Heart left ventricle (tissue), 16 donors: Measurements from ENCODE around the gene VPS33A. TPM values are rescaled to one million over a fixed set of nuclear protein-coding genes. Genes with fewer than 3 reads are reported as not detected.

Experiments used
- ATAC-seq, 4 donors: fragments of 200-7000 bp; cut with Tn5 transposase; one replicate each; pipeline ENCODE4 v1.9.1; 2020 to 2022; ENCODE audit warnings: moderate library complexity in 4 of 4, mild to moderate bottlenecking in 3 of 4, moderate number of reproducible peaks in 1 of 4
- DNase-seq, 5 donors: peaks; one replicate each; pipeline ENCODE4 v3.0.0-alpha.2; 2020
- H3K27ac ChIP-seq, 12 donors: fragments of 200-600 bp; sonication (generic) in 4 of 12; one replicate each; pipeline versions ENCODE4 v1.5.0 to v1.8.0; 2016 to 2022; ENCODE audit warnings: mild to moderate bottlenecking in 2 of 12
- H3K27me3 ChIP-seq, 9 donors: fragments of 200-600 bp; sonication (generic) in 2 of 9; one replicate each; pipeline versions ENCODE4 v1.5.1 to v1.8.0; 2016 to 2022; ENCODE audit warnings: mild to moderate bottlenecking in 3 of 9
- H3K36me3 ChIP-seq, 9 donors: fragments of 200-600 bp; sonication (generic) in 2 of 9; one replicate each; pipeline versions ENCODE4 v1.5.0 to v1.8.0; 2018 to 2022; ENCODE audit warnings: mild to moderate bottlenecking in 2 of 9
- H3K4me1 ChIP-seq, 12 donors: fragments of 200-600 bp; sonication (generic) in 4 of 12; one replicate each; pipeline versions ENCODE4 v1.5.0 to v1.8.0; 2016 to 2022; ENCODE audit warnings: mild to moderate bottlenecking in 3 of 12
- H3K4me3 ChIP-seq, 12 donors: fragments of 200-600 bp; sonication (generic) in 4 of 12; one replicate each; pipeline versions ENCODE4 v1.5.0 to v1.8.0; 2017 to 2022; ENCODE audit warnings: mild to moderate bottlenecking in 9 of 12, moderate library complexity in 4 of 12
- H3K9me3 ChIP-seq, 12 donors: fragments of 200-600 bp; sonication (generic) in 4 of 12; one replicate each; pipeline versions ENCODE4 v1.5.0 to v1.8.0; 2016 to 2022; ENCODE audit warnings: mild to moderate bottlenecking in 1 of 12
- CTCF ChIP-seq, 12 donors: fragments of 200-600 bp; sonication (generic) in 4 of 12; IDR thresholded peaks; one replicate each; pipeline versions ENCODE4 v1.5.0 to v1.8.0; 2018 to 2022; ENCODE audit warnings: antibody characterized with exemption in 12 of 12, mild to moderate bottlenecking in 5 of 12
- POLR2A ChIP-seq, 2 donors: fragments of 450-650 bp; IDR thresholded peaks; one replicate each; pipeline ENCODE4 v1.6.1; 2017; ENCODE audit warnings: antibody characterized with exemption in 2 of 2, mild to moderate bottlenecking in 2 of 2, moderate library complexity in 2 of 2
- WGBS, 4 donors: extraction: QIAGEN DNeasy Blood & Tissue Kit in 2 of 4; methylation state at CpG; one replicate each; pipeline versions ENCODE4 v1.1.5 to v1.1.7; 2013 to 2018; 5-methylcytosine and 5-hydroxymethylcytosine counted together
- intact Hi-C, 10 donors: fragments of 100-400 bp; cut with DNase I; formaldehyde crosslinking; loops; one replicate each; pipeline versions ENCODE4 v1.11.1 to v1.14.2; 2022
- polyA plus RNA-seq, 2 donors: library from polyadenylated mRNA; stranded (reverse); fragments of 200-250 nt; gene quantifications; one replicate each; pipeline ENCODE4 v1.2.3, GENCODE V29; 2013
- total RNA-seq, 9 donors: library from RNA; depleted of rRNA in 2 of 9; stranded (reverse); fragments of >200 nt in 2 of 9; fragmentation: NEBNext Ultra II Directional in 3 of 9; extraction: Animal tissue kit (Norgen Biotek cat#: 25700) in 3 of 9; gene quantifications; one replicate each; pipeline versions ENCODE4 v1.1.0 to v1.2.4, GENCODE V29; 2016 to 2023
- donor health status: ischemic (EF 13 %, LVEDD 7.1; RV severe dilation, severe dysfunction).
- donor health status: healthy with polysubstance abuse.
- donor health status: DM: no; HTN: yes; CAD: no.
- donor health status: DM: no; HTN: no; CAD: no.
- donor health status: ischemic (EF 25% LVEDD 6.9; RV normal size, moderate dysfunction).
- donor health status: ischemic (EF 25% LVEDD 5.7; RV mildly dilated, moderate dysfunction).
- donor health status: healthy.
- donor health status: DM: yes; HTN: yes; CAD: no.
- donor health status: ischemic (EF 35%, LVEDD 5.7; RV mildly dilated, moderate dysfunction).
- donor health status: nonischemic (EF 11% LVEDD 7.7; RV severe dilation, severe dysfunction).
- donor health status: DM: yes; HTN: yes; CAD: no.
- donor health status: PGD.
- donor health status: ischemic (EF 29% LVEDD 5.4; RV normal size, mild dysfunction).
- donor health status: nonischemic (EF 23%, LVEDD 6.1; RV moderate dilation, normal function).

The VPS33A gene
- total and polyA plus RNA-seq, 11 donors = 5.6 to 16.7 (median 13.2) TPM

DNA sequence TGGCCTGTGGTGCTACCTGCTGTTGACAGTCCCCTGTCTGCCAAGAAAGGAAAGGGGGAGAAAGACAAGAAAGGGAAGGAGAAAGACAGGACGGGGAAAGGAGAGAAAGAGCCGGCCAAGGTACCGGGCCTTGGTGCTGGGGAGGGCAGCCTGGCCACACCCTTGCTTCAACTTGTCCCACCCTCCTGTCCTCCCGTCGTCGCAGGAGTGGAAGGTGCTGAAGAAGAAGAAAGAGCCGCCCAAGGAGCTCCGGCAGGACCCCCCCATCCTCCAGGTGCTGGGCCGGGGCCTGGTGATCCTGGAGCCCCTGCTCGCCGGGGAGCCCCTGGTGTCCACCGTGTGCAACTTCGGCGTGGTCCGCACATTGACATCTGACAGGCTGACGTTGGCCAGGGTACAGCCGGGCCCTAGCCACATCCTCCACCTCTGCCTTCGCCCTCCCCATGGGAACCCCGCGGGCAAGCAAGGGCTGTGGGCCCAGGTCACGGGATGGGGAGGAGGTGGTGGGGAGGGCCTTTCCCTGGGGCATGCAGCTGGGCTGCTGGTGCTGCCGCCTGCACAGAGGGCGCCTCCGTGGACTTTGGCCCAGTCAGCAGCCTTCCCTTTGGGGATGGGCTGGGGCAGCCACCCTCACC is 65.6 kb downstream of the VPS33A start:
- no peaks in the 10 kb centered on the region for H3K36me3 ChIP-seq
- DNase-seq = no peak
- TF ChIP-seq POLR2A (IDR thresholded peaks at IDR 0.05) = no peak
- TF ChIP-seq CTCF (IDR thresholded peaks at IDR 0.05) = no peak
- H3K4me1 ChIP-seq = peaks cover 0 to 21% (median 11%) of the 10 kb centered on the region in 12 donors
- no peak overlapping the region for H3K4me3 ChIP-seq
- H3K27me3 ChIP-seq = peaks cover 19 to 62% (median 42%) of the 10 kb centered on the region in 9 donors
- ATAC-seq = no peak
- H3K9me3 ChIP-seq = no peaks in the 10 kb centered on the region
- no peak overlapping the region for H3K27ac ChIP-seq
- WGBS, 4 donors = 68 to 73% (median 69%) methylated on average over 19 to 24 of the region's 24 CpGs
- intact Hi-C loops = loop anchor here in 1 of 10 donors (10.0 kb wide), 1 partner anchor 286 kb away; the partner anchor contains the start of gene CFAP251

DNA sequence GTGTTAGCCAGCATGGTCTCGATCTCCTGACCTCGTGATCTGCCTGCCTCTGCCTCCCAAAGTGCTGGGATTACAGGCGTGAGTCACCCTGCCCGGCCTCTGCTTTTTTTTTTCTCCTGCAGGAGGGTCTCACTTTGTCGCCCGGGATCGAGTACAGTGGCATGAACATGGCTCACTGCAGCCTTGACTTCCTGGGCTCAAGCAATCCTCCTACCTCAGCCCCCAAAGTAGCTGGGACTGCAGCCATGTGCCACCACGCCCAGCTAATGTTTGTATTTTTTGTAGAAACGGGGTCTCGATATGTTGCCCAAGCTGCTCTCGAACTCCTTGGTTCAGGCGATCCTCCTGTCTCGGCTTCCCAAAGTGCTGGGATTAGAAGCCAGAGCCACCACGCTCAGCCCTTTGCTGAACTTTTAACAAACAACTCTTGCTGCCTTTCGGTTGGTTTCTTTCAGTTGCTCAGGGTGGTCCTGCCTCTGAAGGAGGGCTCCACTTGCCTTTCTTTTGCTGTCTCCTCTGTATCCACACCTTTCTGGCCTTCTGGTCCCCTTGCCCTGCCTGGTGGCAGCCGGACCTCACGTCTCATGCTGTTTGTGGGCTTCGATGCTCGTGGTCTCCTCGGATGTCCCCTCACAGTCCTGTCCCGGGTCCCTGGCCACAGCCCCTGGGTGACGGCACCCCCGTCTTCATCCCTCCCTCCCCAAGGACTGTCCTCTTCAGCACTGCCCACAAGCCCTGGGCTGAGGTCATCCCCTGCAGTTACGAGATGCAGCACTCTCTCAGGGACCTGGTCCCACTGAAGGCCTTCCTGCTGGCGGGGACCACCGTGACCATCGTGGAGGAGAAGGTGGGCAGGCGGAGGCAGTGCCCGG is 66.6 kb downstream of the VPS33A start:
- no peak overlapping the region for H3K27ac ChIP-seq
- no peak overlapping the region for H3K4me3 ChIP-seq
- H3K9me3 ChIP-seq = peaks cover 0 to 5% (median 0%) of the 10 kb centered on the region in 12 donors
- peaks cover 19 to 62% (median 42%) of the 10 kb centered on the region in 9 donors for H3K27me3 ChIP-seq
- H3K4me1 ChIP-seq = peaks cover 0 to 20% (median 11%) of the 10 kb centered on the region in 12 donors
- DNase-seq (no peak), ATAC-seq (no peak)
- intact Hi-C loops = loop anchor here in 4 of 10 donors (10.0 kb wide), 3 partner anchors 65 to 285 kb away; partner anchors contain the start of gene CFAP251 (in 1 of the 4)
- H3K36me3 ChIP-seq = no peaks in the 10 kb centered on the region
- no peak for TF ChIP-seq POLR2A (IDR thresholded peaks at IDR 0.05)
- WGBS, 4 donors = 87 to 90% (median 90%) methylated on average over 23 to 29 of the region's 29 CpGs

DNA sequence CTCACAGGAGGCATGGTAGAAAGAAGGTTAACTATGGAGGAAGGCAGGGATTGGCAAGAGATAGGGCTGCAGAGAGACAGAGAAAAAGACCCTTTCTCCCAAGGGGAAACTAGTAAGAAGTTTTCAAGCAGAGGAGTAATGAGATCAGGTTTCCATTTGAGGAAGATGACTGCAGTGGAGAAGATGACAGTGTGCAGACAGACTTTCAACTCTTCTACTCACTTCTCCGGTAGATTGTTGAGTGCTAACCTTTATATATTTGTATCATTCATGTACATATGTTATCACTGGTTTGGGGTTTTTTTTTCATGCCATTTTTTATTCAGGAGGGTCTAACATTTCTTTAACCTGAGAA is 68.7 kb downstream of the VPS33A start:
- TF ChIP-seq CTCF (IDR thresholded peaks at IDR 0.05) (no peak), POLR2A (IDR thresholded peaks at IDR 0.05) (no peak)
- no peak overlapping the region for H3K27ac ChIP-seq
- no peaks in the 10 kb centered on the region for H3K36me3 ChIP-seq
- DNase-seq (no peak), ATAC-seq (no peak)
- peaks cover 0 to 5% (median 0%) of the 10 kb centered on the region in 12 donors for H3K9me3 ChIP-seq
- peaks cover 0 to under 1% (median 0%) of the 10 kb centered on the region in 12 donors for H3K4me1 ChIP-seq
- intact Hi-C loops = loop anchor here in 3 of 10 donors (10.0 kb wide), 2 partner anchors 63 to 143 kb away; no protein-coding TSS in a partner anchor
- peaks cover 8 to 42% (median 24%) of the 10 kb centered on the region in 9 donors for H3K27me3 ChIP-seq
- 30 to 35% (median 32%) methylated on average over 1 of the region's 1 CpG for WGBS, 4 donors
- no peak overlapping the region for H3K4me3 ChIP-seq

- no peak overlapping the region for H3K27ac ChIP-seq
- ATAC-seq (no peak), DNase-seq (no peak)
- H3K36me3 ChIP-seq = no peaks in the 10 kb centered on the region
- H3K4me1 ChIP-seq = no peaks in the 10 kb centered on the region
- no peak overlapping the region for H3K4me3 ChIP-seq
- WGBS, 4 donors = 89 to 94% (median 92%) methylated on average over 4 of the region's 4 CpGs
- peaks cover 0 to 20% (median 7%) of the 10 kb centered on the region in 9 donors for H3K27me3 ChIP-seq
- H3K9me3 ChIP-seq = peaks cover 0 to 5% (median 0%) of the 10 kb centered on the region in 12 donors
- no peak for TF ChIP-seq POLR2A (IDR thresholded peaks at IDR 0.05)
- TF ChIP-seq CTCF (IDR thresholded peaks at IDR 0.05) = no peak
- intact Hi-C loops = loop anchor here in 3 of 10 donors (10.0 kb wide), 2 partner anchors 61 to 141 kb away; no protein-coding TSS in a partner anchor
Measured at GRCh38 chr12:122195405-122195804, 70.9 kb downstream of the VPS33A start.
